Stomach (tissue), 9 donors: ENCODE measurements around the gene ALDH16A1. TPM values are rescaled to one million over a fixed set of nuclear protein-coding genes. Genes with fewer than 3 reads are reported as not detected.

Source experiments
- DNase-seq, 2 donors: peaks; one replicate each; pipeline versions ENCODE4 v3.0.0 to v3.0.0-alpha.2; 2013 to 2019
- H3K27ac ChIP-seq, 5 donors: fragments of 200-600 bp in 4 of 5; sonication (generic) in 4 of 5; one replicate each; pipeline ENCODE4 v1.5.1; 2013 to 2019; ENCODE audit warnings: mild to moderate bottlenecking in 1 of 5, moderate library complexity in 1 of 5
- H3K27me3 ChIP-seq, 3 donors: fragments of 200-600 bp; sonication (generic); one replicate each; pipeline ENCODE4 v1.5.1; 2017 to 2019; ENCODE audit warnings: mixed run types in 1 of 3
- H3K36me3 ChIP-seq, 4 donors: fragments of 200-600 bp; sonication (generic); 1 replicate in 3 of 4; 2 replicates in 1 of 4; pipeline ENCODE4 v1.5.1; 2016 to 2019
- H3K4me1 ChIP-seq, 4 donors: fragments of 200-600 bp; sonication (generic); one replicate each; pipeline ENCODE4 v1.5.1; 2016 to 2019
- H3K4me3 ChIP-seq, 4 donors: fragments of 200-600 bp; sonication (generic) in 3 of 4; one replicate each; pipeline ENCODE4 v1.5.1; 2016 to 2019; ENCODE audit warnings: mild to moderate bottlenecking in 1 of 4
- H3K9me3 ChIP-seq, 4 donors: fragments of 200-600 bp; sonication (generic); one replicate each; pipeline ENCODE4 v1.5.1; 2016 to 2019
- EP300 ChIP-seq: sonication (generic); formaldehyde crosslinking; IDR thresholded peaks from one replicate; pipeline ENCODE4 v1.6.1; 2017; ENCODE audit warnings: antibody characterized with exemption
- POLR2A ChIP-seq, 4 donors: fragments of 450-650 bp; IDR thresholded peaks; one replicate each; pipeline ENCODE4 v1.6.1; 2016; ENCODE audit warnings: antibody characterized with exemption in 4 of 4, control low read depth in 2 of 4, mild to moderate bottlenecking in 1 of 4, moderate library complexity in 1 of 4
- POLR2AphosphoS5 ChIP-seq, 3 donors: sonication (generic); formaldehyde crosslinking; IDR thresholded peaks; one replicate each; pipeline ENCODE4 v1.6.1; 2016; ENCODE audit warnings: antibody characterized with exemption in 3 of 3
- WGBS, 5 donors: extraction: QIAGEN DNeasy Blood & Tissue Kit in 3 of 5; methylation state at CpG; one replicate each; pipeline versions ENCODE4 v1.1.5 to v1.1.7; 2013 to 2018; 5-methylcytosine and 5-hydroxymethylcytosine counted together
- intact Hi-C: fragments of 100-400 bp; cut with DNase I; formaldehyde crosslinking; loops from one replicate; pipeline ENCODE4 v1.15.1; 2023; ENCODE audit warnings: low total_unique reads
- polyA plus RNA-seq, 3 donors: library from polyadenylated mRNA; stranded (reverse); fragments of 200-250 nt; gene quantifications; one replicate each; pipeline ENCODE4 v1.2.3, GENCODE V29; 2013
- total RNA-seq, 5 donors: library from RNA; depleted of rRNA; stranded (reverse); fragments of >200 nt; gene quantifications; one replicate each; pipeline versions ENCODE4 v1.1.0 to v1.2.3, GENCODE V29; 2014 to 2016
- TF ChIP-seq, protein P1 (sequence below), 7 experiments: fragments of 450-650 bp in 4 of 7; fragments of 200-600 bp in 3 of 7; sonication (generic) in 3 of 7; IDR thresholded peaks; one replicate each; pipeline ENCODE4 v1.5.1; 2016 to 2019; ENCODE audit warnings: antibody characterized with exemption in 7 of 7, control low read depth in 2 of 7, mild to moderate bottlenecking in 1 of 7
- donor health status: healthy with polysubstance abuse.
- donor health status: Bipolar disorder and iron deficiency.
- donor health status: healthy.

The ALDH16A1 gene
- total and polyA plus RNA-seq, 8 donors, result 27.9 to 198 (median 42.5) TPM

DNA sequence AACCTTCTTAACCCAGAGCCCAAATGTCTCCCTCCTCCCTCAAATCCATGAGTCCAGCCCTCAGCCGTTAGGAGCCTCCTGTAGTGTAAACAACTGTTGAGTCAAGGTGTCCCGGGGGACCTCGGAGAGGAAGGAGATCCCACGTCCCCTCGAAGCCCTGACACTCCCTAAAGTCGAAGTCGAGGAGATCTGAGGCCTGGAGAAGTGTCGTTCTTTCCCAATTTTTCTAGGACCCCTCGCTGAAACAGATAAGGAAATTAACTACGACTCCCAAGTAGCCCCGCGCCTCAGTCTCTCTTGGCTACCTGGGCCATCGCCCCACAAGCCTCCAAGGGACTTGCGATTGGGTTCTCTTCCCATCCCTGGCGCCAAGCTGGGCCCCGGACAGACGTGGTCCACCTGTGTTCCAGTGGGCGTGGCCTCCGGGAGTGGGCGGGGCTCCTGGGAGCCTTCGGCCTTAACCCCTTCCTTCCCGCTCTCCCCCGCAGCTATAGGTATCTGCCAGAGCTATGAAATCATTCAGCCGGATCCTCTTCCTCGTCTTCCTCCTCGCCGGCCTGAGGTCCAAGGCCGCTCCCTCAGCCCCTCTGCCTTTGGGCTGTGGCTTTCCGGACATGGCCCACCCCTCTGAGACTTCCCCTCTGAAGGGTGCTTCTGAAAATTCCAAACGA, 27.0 kb upstream of the ALDH16A1 start:
- Histone ChIP-seq H3K4me3 (no peak overlapping the region), H3K27me3 (peaks cover 48 to 100% (median 99%) of the 10 kb centered on the region in 3 donors), H3K9me3 (no peaks in the 10 kb centered on the region), H3K27ac (no peak overlapping the region), H3K4me1 (peaks cover 28 to 40% (median 34%) of the 10 kb centered on the region in 4 donors), H3K36me3 (no peaks in the 10 kb centered on the region)
- DNase-seq, result no peak
- TF ChIP-seq POLR2A (IDR thresholded peaks at IDR 0.05) (no peak), EP300 (no peak), POLR2AphosphoS5 (IDR thresholded peaks at IDR 0.05) (no peak)
- TF ChIP-seq, protein P1, sequence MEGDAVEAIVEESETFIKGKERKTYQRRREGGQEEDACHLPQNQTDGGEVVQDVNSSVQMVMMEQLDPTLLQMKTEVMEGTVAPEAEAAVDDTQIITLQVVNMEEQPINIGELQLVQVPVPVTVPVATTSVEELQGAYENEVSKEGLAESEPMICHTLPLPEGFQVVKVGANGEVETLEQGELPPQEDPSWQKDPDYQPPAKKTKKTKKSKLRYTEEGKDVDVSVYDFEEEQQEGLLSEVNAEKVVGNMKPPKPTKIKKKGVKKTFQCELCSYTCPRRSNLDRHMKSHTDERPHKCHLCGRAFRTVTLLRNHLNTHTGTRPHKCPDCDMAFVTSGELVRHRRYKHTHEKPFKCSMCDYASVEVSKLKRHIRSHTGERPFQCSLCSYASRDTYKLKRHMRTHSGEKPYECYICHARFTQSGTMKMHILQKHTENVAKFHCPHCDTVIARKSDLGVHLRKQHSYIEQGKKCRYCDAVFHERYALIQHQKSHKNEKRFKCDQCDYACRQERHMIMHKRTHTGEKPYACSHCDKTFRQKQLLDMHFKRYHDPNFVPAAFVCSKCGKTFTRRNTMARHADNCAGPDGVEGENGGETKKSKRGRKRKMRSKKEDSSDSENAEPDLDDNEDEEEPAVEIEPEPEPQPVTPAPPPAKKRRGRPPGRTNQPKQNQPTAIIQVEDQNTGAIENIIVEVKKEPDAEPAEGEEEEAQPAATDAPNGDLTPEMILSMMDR (IDR thresholded peaks at IDR 0.05), result no peak
- WGBS, 5 donors, result 3 to 6% (median 4%) methylated on average over 20 to 30 of the region's 30 CpGs
- intact Hi-C loops, result no loop called here

GRCh38 chr19:49427339-49427738, 25.7 kb upstream of the ALDH16A1 start:
- DNase-seq, result no peak
- Histone ChIP-seq H3K9me3 (no peaks in the 10 kb centered on the region), H3K4me1 (peaks cover 20 to 33% (median 28%) of the 10 kb centered on the region in 4 donors), H3K27ac (no peak overlapping the region), H3K36me3 (no peaks in the 10 kb centered on the region), H3K4me3 (no peak overlapping the region), H3K27me3 (peaks cover 47 to 100% (median 99%) of the 10 kb centered on the region in 3 donors)
- 47 to 55% (median 51%) methylated on average over 9 to 12 of the region's 12 CpGs for WGBS, 5 donors
- TF ChIP-seq POLR2AphosphoS5 (IDR thresholded peaks at IDR 0.05), result no peak
- TF ChIP-seq POLR2A (IDR thresholded peaks at IDR 0.05), result no peak
- TF ChIP-seq EP300, result no peak
- TF ChIP-seq, protein P1 (IDR thresholded peaks at IDR 0.05), result no peak
- intact Hi-C loops, result no loop called here

- peak overlapping the region; percentile 7 to 28 (median 16) for H3K4me3 ChIP-seq
- WGBS, 5 donors, result 1 to 6% (median 3%) methylated on average over 12 to 45 of the region's 45 CpGs
Measured at GRCh38 chr19:49427855-49428546, 25.0 kb upstream of the ALDH16A1 start.

More at GRCh38 chr19:49427855-49428546, 25.0 kb upstream of the ALDH16A1 start:
- Histone ChIP-seq H3K27ac (no peak overlapping the region), H3K27me3 (peaks cover 47 to 100% (median 99%) of the 10 kb centered on the region in 3 donors), H3K36me3 (no peaks in the 10 kb centered on the region), H3K9me3 (no peaks in the 10 kb centered on the region), H3K4me1 (peaks cover 15 to 32% (median 27%) of the 10 kb centered on the region in 4 donors)
- intact Hi-C loops, result no loop called here
- no peak for TF ChIP-seq POLR2A (IDR thresholded peaks at IDR 0.05)
- no peak for TF ChIP-seq POLR2AphosphoS5 (IDR thresholded peaks at IDR 0.05)
- no peak for TF ChIP-seq EP300
- TF ChIP-seq, protein P1 (IDR thresholded peaks at IDR 0.05), result no peak
- DNase-seq, result peak in 1 of 2 donors; percentile 40
